Skeletal muscle satellite cell (primary cell): Measurements from ENCODE around the gene MFAP2.

Experiments used
- H3K27me3 ChIP-seq: 2 replicates; pipeline ENCODE4 v1.7.0; 2013; ENCODE audit warnings: low read length; ENCODE audit not compliant: control insufficient read depth, insufficient read depth
- H3K36me3 ChIP-seq: 2 replicates; pipeline ENCODE4 v1.7.0; 2013; ENCODE audit warnings: mild to moderate bottlenecking, control low read depth, low read length; ENCODE audit not compliant: insufficient read depth
- H3K4me1 ChIP-seq: 2 replicates; pipeline ENCODE4 v1.7.0; 2013; ENCODE audit warnings: low read length; ENCODE audit not compliant: control insufficient read depth, insufficient read depth
- H3K4me2 ChIP-seq: 2 replicates; pipeline ENCODE4 v1.7.0; 2013; ENCODE audit warnings: mild to moderate bottlenecking, low read length
- H3K4me3 ChIP-seq: 2 replicates; pipeline ENCODE4 v1.7.0; 2013; ENCODE audit warnings: low read length
- H3K9ac ChIP-seq: 2 replicates; pipeline ENCODE4 v1.7.0; 2013; ENCODE audit warnings: mild to moderate bottlenecking, low read depth, low read length, moderate library complexity
- H3K9me3 ChIP-seq: replicated peaks from 2 replicates; pipeline ENCODE4 v1.7.0; 2013; ENCODE audit warnings: mild to moderate bottlenecking, control low read depth, low read length

Gene MFAP2

DNA sequence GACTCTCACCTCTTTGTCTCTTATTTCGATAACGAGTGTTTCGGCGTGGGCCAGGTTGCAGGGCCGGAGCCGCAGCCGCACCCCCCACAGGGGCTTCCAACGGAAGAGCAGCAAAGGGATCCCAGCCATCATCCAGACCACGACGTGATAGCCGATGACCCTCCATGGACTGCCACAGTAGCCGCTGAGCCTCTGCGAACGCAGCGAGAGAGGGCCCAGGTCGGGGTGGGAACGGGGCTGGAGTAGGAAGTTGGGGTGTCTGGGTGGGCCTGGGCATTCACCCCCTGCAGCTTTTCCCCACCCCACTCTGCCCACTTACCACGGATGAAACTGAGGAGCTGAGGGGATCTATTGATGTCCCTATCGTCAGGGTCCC is 24.9 kb upstream of the MFAP2 start:
- peaks cover 22% of the 10 kb centered on the region for H3K4me1 ChIP-seq
- H3K4me3 ChIP-seq: no peak overlapping the region
- no peak overlapping the region for H3K9ac ChIP-seq
- no peak overlapping the region for H3K4me2 ChIP-seq
- H3K9me3 ChIP-seq: no peaks in the 10 kb centered on the region
- H3K36me3 ChIP-seq: peaks cover 35% of the 10 kb centered on the region
- no peaks in the 10 kb centered on the region for H3K27me3 ChIP-seq

DNA sequence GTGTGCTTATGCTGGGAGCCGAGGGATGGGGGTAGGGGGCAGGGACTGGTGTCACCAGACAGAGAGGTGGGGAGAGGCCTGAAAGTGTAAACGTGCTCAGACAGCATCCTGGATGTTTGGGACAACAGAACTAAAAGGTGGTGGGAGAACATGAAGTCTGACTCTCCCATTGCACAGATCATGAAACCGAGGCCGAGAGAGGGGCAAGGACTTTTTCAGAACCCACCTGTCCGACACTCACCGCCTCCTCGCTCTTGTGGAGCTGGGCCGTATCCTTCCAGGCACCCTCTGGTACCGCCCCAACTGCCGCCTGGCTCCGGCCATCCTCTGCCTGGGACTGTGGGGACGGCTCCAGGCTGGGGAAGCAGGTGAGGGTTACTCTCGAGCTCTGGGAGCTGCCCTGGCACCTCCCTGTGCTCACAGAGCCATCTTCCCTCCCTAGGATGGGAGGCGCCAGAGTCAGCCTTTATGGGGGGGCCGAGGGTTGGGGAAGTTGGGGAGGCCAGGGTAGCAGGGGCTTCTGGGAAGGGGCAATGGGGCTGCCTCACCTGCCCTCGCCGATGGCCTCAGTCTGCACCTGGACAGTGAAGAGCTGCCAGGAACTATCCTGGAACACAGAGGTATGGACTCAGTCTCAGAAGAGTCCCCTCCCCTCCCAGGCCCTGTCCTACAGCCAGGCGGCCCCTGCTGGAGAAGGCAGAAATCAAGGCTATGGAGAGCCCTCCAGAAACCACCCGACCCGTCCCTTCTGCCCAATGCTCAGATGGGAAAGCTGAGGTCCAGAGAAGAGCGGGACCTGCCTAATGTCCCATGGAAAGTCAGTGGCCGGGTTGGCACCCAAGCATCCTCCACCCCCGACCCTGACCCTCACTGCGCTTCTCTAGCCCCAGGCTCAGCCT is 24.3 kb upstream of the MFAP2 start:
- H3K4me2 ChIP-seq: peak overlapping the region; percentile 6
- H3K4me3 ChIP-seq: no peak overlapping the region
- no peaks in the 10 kb centered on the region for H3K9me3 ChIP-seq
- no peaks in the 10 kb centered on the region for H3K27me3 ChIP-seq
- peaks cover 18% of the 10 kb centered on the region for H3K4me1 ChIP-seq
- H3K9ac ChIP-seq: no peak overlapping the region
- peaks cover 38% of the 10 kb centered on the region for H3K36me3 ChIP-seq

DNA sequence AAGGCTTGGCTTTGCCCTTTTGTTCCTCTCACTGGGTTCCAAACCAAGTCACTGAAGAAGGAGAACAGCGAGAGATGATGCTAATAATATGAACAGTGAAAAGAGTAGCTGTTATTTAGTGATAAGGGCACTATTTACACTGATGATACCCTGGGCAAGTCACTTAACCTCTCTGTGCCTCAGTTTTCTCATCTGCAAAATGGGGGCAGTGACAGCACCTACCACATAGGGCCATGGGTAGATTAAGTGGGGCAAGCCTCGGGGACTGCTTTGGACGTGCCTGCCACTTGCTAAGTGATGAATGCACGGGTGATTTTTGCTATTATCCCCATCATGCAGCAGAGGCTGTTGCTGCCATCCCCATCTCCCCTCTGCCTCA is 22.1 kb upstream of the MFAP2 start:
- no peaks in the 10 kb centered on the region for H3K27me3 ChIP-seq
- peaks cover 50% of the 10 kb centered on the region for H3K36me3 ChIP-seq
- no peak overlapping the region for H3K4me3 ChIP-seq
- peaks cover 17% of the 10 kb centered on the region for H3K4me1 ChIP-seq
- H3K9me3 ChIP-seq: no peaks in the 10 kb centered on the region
- H3K4me2 ChIP-seq: no peak overlapping the region
- H3K9ac ChIP-seq: no peak overlapping the region

DNA sequence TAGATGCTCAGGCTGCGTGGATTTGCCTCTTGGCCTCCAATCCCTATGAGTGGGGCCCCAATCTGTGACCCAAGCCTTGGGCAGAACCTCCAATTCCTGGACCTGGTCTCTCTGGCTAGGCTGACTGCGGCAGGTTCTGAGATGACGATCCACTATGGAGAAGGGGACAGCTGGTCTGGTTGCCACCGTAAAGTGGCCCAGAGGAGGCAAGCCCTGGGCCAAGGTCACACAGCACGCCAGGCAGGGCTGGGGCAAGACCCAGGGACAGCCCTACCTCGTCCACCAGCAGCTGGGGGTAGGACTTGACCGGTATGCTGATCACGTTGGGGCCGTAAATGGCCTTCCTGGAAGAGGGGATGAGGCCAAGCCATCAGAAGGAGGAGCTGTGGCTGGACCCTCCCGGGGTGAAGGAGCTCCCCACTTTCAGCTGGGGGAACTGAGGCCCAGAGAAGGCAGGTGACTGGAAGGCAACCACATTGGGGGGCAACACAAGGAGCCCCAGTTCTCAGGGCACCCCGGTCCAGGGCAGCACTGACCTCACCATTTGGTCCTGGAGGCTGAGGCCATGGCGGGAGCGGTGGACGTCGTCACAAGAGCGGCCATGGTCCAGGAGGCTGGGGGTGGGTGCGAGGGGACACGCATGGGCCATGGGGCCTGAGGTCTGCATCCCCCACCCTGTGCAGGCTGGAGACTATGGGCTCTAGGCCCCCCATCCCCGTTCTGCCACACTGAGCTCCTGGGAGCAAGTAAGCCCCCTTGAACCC is 21.5 kb upstream of the MFAP2 start:
- Histone ChIP-seq H3K36me3 (peaks cover 51% of the 10 kb centered on the region), H3K4me3 (no peak overlapping the region), H3K4me1 (peaks cover 17% of the 10 kb centered on the region), H3K27me3 (no peaks in the 10 kb centered on the region), H3K4me2 (no peak overlapping the region), H3K9ac (no peak overlapping the region), H3K9me3 (no peaks in the 10 kb centered on the region)

DNA sequence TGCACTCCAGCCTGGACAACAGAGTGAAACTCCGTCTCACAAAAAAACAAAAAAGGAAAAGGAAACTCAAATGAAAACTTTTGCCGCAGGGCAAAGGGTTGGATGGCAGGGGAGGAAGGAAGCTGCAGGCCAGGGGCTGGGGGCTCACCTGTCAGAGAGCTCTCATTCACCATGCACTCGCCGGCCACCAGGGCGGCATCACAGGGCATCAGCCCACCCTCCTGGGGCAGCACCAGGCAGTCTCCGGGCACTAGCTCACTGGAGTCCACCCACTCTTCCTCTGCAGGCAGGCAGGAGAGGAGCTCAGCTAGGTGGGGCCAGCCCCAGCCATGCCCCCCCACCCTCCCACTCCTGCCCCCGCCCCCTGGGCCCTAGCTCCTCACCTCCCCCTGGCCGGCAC is 19.4 kb upstream of the MFAP2 start:
- peaks cover 65% of the 10 kb centered on the region for H3K36me3 ChIP-seq
- no peaks in the 10 kb centered on the region for H3K27me3 ChIP-seq
- no peaks in the 10 kb centered on the region for H3K9me3 ChIP-seq
- no peak overlapping the region for H3K9ac ChIP-seq
- no peak overlapping the region for H3K4me3 ChIP-seq
- no peak overlapping the region for H3K4me2 ChIP-seq
- peaks cover 17% of the 10 kb centered on the region for H3K4me1 ChIP-seq

DNA sequence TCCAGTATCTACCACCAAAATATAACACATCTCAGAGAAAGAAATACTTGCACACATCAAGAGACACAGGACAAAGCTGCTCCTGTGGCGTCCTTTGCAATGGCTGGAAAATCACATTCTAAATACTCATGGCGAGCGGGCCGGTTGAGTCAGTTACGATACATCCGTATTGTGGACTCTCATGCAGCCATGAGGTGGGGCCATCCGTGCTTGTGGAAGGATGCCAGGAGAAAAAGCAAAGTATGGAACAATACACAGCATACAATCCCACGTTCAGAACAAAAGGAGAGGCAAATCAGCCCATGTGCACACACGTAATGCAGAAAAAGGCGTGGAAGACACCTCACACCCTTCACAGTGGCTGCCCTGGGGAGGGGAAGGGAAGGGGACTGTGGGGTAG is 18.2 kb upstream of the MFAP2 start:
- H3K9ac ChIP-seq: no peak overlapping the region
- no peaks in the 10 kb centered on the region for H3K9me3 ChIP-seq
- peaks cover 59% of the 10 kb centered on the region for H3K36me3 ChIP-seq
- no peak overlapping the region for H3K4me3 ChIP-seq
- H3K4me2 ChIP-seq: no peak overlapping the region
- no peaks in the 10 kb centered on the region for H3K27me3 ChIP-seq
- H3K4me1 ChIP-seq: peaks cover 9% of the 10 kb centered on the region

DNA sequence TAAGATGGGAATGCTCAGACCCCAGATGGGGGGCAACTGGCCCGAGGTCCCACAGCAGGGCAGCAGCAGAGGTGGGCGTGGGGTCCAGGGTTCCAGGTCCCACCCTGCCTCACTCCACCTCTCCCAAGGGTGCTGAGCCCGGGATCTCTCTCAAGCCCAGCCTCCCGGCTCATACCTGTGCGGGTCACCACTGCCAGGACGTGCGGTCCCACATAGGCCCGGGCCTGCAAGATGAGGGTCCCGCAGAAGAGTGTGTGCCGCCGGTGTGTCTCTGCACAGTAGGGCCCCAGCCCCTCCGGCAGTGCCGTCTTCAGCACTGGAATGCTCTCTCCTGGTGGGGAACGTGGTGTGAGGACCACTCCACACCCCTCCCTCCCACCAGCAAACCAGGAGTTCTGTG is 16.4 kb upstream of the MFAP2 start:
- no peaks in the 10 kb centered on the region for H3K27me3 ChIP-seq
- H3K4me3 ChIP-seq: no peak overlapping the region
- no peaks in the 10 kb centered on the region for H3K4me1 ChIP-seq
- H3K36me3 ChIP-seq: peaks cover 51% of the 10 kb centered on the region
- no peak overlapping the region for H3K4me2 ChIP-seq
- H3K9ac ChIP-seq: no peak overlapping the region
- H3K9me3 ChIP-seq: no peaks in the 10 kb centered on the region

DNA sequence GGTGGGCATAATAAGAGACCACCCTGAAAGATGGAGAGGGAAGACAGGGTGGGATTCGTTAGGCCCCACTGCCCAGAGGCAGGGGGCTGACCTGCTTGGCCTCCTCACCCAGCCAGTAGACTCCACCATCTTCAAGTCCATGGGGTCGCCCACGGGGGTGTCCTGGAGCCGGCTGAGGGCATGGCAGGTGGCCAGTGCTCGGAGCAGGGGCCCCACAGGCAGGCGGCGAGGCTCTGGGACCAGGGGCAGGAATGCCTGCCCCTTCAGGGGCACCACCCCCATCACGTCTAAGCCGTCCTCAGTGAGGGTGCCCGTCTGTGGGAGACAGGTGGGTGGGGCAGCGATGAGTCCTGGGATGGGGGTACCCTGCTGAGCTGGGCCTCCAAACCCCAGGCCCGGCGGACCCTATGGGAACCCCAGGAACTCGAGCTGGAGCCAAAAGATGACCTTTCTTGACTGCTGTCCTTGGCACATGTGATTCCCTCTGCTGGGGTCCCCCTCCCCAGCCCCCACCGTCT is 13.2 kb upstream of the MFAP2 start:
- no peaks in the 10 kb centered on the region for H3K4me1 ChIP-seq
- no peak overlapping the region for H3K9ac ChIP-seq
- no peak overlapping the region for H3K4me3 ChIP-seq
- no peak overlapping the region for H3K4me2 ChIP-seq
- no peaks in the 10 kb centered on the region for H3K9me3 ChIP-seq
- H3K27me3 ChIP-seq: no peaks in the 10 kb centered on the region
- peaks cover 46% of the 10 kb centered on the region for H3K36me3 ChIP-seq

DNA sequence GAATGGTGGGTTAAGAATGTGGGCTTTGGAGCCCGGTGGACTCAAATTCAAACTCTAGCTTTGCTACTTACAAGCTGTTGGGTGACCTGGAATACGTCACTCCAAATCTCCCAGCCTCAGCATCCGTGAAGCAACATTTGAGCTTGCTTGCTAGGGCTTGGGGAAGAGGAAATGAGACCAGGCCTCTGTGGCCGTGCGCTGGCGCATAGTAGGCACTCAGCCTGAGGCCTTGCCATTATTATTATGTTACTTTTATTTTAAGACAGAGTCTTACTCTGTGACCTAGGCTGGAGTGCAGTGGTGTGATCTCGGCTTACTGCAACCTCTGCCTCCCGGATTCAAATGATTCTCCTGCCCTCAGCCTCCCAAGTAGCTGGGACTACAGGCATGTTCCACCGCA is 12.3 kb upstream of the MFAP2 start:
- no peak overlapping the region for H3K4me2 ChIP-seq
- H3K36me3 ChIP-seq: peaks cover 45% of the 10 kb centered on the region
- H3K9me3 ChIP-seq: no peaks in the 10 kb centered on the region
- H3K27me3 ChIP-seq: no peaks in the 10 kb centered on the region
- H3K4me3 ChIP-seq: no peak overlapping the region
- H3K9ac ChIP-seq: no peak overlapping the region
- no peaks in the 10 kb centered on the region for H3K4me1 ChIP-seq

DNA sequence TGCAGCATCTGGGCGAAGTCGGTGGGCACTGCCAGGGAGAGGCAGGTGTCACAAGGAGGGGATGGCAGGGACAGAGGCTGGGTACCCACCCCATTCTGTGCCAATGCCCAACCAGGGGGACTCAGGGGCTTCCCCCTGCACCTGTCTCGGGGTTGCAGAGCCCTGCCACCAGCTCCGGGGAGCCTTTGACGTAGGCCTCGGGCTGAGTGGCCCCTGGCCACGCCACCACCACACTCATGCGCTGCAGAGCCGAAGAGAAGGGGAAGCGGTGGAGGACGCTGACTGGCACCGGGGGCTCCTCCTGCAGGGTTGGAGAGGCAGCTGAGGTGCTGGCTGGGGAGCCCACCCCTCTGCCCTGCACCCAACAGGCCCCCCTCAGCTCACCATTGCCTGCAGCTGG is 11.7 kb upstream of the MFAP2 start:
- Histone ChIP-seq H3K27me3 (no peaks in the 10 kb centered on the region), H3K4me3 (no peak overlapping the region), H3K9me3 (no peaks in the 10 kb centered on the region), H3K4me2 (no peak overlapping the region), H3K36me3 (peaks cover 51% of the 10 kb centered on the region), H3K4me1 (no peaks in the 10 kb centered on the region), H3K9ac (no peak overlapping the region)

DNA sequence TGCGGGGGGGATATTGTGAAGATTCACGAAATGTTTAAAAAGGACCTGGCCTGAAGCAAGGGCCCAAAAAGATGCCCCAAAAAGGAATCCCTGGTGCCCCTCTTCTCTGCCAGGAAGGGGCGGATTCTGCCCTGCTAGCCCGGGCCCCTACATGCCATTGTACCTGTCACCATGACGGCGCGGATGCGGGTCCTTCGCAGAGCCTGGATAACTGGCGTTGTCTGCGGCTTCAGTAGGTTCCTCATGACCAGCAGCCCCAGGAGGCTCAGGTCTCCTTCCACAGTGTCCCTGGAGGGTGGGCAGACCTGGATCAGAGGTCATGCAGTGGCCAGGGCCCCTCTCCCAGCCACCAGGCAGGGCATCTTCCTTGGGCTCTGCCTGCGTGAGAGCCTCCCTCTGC is 11.2 kb upstream of the MFAP2 start:
- peaks cover 52% of the 10 kb centered on the region for H3K36me3 ChIP-seq
- no peak overlapping the region for H3K4me3 ChIP-seq

More for the DNA sequence above, 11.2 kb upstream of the MFAP2 start:
- no peak overlapping the region for H3K9ac ChIP-seq
- no peaks in the 10 kb centered on the region for H3K9me3 ChIP-seq
- H3K27me3 ChIP-seq: no peaks in the 10 kb centered on the region
- H3K4me2 ChIP-seq: no peak overlapping the region
- H3K4me1 ChIP-seq: no peaks in the 10 kb centered on the region
